Measurements from ENCODE around the gene ZNF792. TPM values are rescaled to one million over a fixed set of nuclear protein-coding genes. Genes with fewer than 3 reads are reported as not detected.
"Not testable (repeated sequence)": the region's sequence is repeated elsewhere in the genome, so short reads cannot be mapped to it uniquely, and the experiment has no call there.

ZNF792 gene
- total and polyA plus RNA-seq, 12 donors: 1.6 to 5.9 (median 3.6) TPM

DNA sequence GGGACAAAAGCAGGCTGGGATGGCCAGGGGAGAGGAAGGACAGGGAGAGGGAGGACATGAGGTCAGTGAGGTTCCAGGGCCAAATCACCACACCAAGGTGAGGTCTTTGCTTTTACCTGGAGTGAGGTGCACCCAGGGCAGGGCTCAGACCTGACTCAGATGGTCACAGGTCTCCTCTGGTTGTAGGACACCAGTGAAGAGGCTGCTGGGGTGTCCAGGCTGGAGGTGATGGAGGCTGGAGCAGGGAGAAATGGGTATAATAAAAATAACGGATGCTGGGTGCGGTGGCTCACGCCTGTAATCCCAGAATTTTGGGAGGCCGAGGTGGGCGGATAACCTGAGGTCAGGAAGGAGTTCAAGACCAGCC is 43.0 kb upstream of the ZNF792 start:
- WGBS, 2 donors: 99% methylated on average over 5 of the region's 5 CpGs
- TF ChIP-seq, protein P1, sequence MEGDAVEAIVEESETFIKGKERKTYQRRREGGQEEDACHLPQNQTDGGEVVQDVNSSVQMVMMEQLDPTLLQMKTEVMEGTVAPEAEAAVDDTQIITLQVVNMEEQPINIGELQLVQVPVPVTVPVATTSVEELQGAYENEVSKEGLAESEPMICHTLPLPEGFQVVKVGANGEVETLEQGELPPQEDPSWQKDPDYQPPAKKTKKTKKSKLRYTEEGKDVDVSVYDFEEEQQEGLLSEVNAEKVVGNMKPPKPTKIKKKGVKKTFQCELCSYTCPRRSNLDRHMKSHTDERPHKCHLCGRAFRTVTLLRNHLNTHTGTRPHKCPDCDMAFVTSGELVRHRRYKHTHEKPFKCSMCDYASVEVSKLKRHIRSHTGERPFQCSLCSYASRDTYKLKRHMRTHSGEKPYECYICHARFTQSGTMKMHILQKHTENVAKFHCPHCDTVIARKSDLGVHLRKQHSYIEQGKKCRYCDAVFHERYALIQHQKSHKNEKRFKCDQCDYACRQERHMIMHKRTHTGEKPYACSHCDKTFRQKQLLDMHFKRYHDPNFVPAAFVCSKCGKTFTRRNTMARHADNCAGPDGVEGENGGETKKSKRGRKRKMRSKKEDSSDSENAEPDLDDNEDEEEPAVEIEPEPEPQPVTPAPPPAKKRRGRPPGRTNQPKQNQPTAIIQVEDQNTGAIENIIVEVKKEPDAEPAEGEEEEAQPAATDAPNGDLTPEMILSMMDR (IDR thresholded peaks at IDR 0.05): no peak
- no peak for ATAC-seq
- H3K27ac ChIP-seq: peak overlapping the region in 6 of 10 donors; percentile 7 to 91 (median 36)
- no peaks in the 10 kb centered on the region for H3K9me3 ChIP-seq
- H3K4me1 ChIP-seq: peaks cover 0 to 75% (median 60%) of the 10 kb centered on the region in 9 donors
- peaks cover 0 to 73% (median 22%) of the 10 kb centered on the region in 9 donors for H3K36me3 ChIP-seq
- H3K27me3 ChIP-seq: no peaks in the 10 kb centered on the region
- H3K4me3 ChIP-seq: no peak overlapping the region
- intact Hi-C loops (cut with DNase I): no loop called here
- DNase-seq: no peak

DNA sequence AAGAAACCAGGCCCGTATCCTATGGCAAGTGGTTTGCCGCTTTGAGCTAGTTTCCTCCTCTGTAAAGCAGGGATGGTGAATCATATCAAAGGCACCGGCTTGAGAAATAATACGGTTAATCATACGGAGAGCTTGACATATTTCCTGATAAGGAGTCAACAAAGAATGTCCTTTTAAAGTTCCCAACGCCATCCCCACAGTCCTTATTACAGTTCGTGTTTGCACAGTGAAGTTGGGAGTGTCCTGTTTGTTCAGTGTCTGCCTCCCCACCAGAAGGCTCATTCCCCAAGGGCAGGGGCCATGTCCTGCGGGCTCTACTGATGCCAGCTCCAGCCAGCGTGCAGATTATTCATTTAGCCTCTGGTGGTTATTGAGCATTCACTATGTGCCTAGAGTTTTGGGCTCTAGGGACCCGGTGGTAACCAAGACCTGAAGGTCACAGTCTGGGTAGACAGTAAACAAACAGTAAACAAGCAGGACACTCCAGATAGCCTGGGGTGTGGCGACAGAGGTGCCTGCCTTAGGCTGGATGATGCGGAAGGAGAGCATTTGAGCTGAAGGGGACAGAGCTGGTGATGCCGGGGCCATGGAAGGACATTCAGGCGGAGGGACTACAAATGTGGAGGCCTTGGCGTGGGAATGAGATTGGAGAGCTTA is 42.4 kb upstream of the ZNF792 start:
- Histone ChIP-seq H3K4me1 (peaks cover 0 to 77% (median 61%) of the 10 kb centered on the region in 9 donors), H3K27ac (peak overlapping the region in 6 of 10 donors; percentile 7 to 91 (median 36)), H3K9me3 (no peaks in the 10 kb centered on the region), H3K27me3 (no peaks in the 10 kb centered on the region), H3K4me3 (no peak overlapping the region), H3K36me3 (peaks cover 0 to 71% (median 22%) of the 10 kb centered on the region in 9 donors)
- intact Hi-C loops (cut with DNase I): no loop called here
- WGBS, 2 donors: 68 to 70% methylated on average over 15 of the region's 15 CpGs
- peak in 1 of 8 donors; percentile 8 for ATAC-seq
- DNase-seq: no peak
- TF ChIP-seq, protein P1 (IDR thresholded peaks at IDR 0.05): no peak

DNA sequence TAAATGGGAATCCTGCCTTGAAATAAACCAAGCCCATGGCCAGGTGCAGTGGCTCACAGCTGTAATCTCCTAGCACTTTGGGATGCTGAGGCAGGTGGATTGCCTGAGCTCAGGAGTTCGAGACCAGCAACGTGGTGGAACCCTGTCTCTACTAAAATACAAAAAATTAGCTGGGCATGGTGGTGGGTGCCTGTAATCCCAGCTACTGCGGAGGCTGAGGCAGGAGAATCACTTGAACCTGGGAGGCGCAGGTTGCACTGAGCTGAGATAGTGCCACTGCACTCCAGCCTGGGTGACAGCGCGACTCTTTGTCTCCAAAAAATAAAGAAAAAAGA is 41.9 kb upstream of the ZNF792 start:
- 88 to 95% methylated on average over 6 of the region's 6 CpGs for WGBS, 2 donors
- ATAC-seq; DNase-seq; H3K4me3 ChIP-seq; intact Hi-C loops (cut with DNase I); H3K9me3 ChIP-seq; H3K27me3 ChIP-seq: not testable (repeated sequence)
- peaks cover 0 to 81% (median 66%) of the 10 kb centered on the region in 9 donors for H3K4me1 ChIP-seq
- H3K36me3 ChIP-seq: peaks cover 0 to 66% (median 22%) of the 10 kb centered on the region in 9 donors
- peak overlapping the region in 4 of 10 donors; percentile 28 to 91 (median 36) for H3K27ac ChIP-seq

DNA sequence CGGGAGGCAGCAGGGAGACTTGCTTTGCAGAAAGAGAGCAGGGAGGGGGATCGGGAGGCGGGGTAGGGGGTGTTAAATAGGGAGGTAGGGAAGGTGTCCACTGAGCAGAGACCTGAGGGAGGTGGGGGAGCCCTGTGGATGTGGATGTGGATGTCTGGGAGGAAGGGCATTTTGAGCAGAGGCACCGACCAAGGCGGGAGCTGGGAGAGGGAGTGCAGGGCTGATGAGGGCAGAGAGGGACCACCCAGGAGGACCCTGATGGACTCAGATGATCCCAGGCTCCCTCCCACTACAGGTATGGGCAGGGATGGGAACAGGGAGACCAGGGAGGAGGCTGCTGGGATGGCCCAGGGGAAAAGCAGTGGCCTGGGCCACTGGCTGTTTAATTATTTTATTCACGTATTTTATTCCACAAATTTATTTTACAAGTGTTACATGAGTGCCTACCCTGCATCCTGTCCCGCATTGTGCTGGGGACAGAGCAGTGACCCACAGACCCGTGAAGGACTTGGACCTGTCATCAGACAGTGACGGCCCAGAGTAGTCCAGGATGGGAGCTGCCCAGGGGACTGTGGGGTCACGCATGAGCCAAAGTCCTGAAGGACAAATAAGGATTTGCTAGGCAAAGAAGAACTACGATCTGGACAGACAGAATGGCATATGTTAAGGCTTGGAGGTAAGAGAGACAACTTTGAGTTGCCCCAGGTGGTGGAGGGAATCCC is 41.4 kb upstream of the ZNF792 start:
- Histone ChIP-seq H3K36me3 (peaks cover 0 to 61% (median 19%) of the 10 kb centered on the region in 9 donors), H3K27ac (peak overlapping the region in 5 of 10 donors; percentile 17 to 91 (median 34)), H3K4me1 (peaks cover 0 to 84% (median 70%) of the 10 kb centered on the region in 9 donors), H3K27me3 (no peaks in the 10 kb centered on the region), H3K9me3 (no peaks in the 10 kb centered on the region), H3K4me3 (no peak overlapping the region)
- DNase-seq (no peak), ATAC-seq (no peak)
- TF ChIP-seq, protein P1 (IDR thresholded peaks at IDR 0.05): no peak
- WGBS, 2 donors: 73 to 75% methylated on average over 11 of the region's 11 CpGs
- intact Hi-C loops (cut with DNase I): no loop called here

Data from heart right ventricle (tissue), 16 donors.